Measurements from ENCODE around the gene ZNF804B.

- no peak for TF ChIP-seq CTCF (conservative IDR thresholded peaks at IDR 0.05; ENCODE audit: low read depth, low read length)
- TF ChIP-seq EZH2 (IDR thresholded peaks at IDR 0.05; ENCODE audit: borderline replicate concordance, low read depth, low read length, poor library complexity, severe bottlenecking) = no peak
Measured at GRCh38 chr7:88942815-88943501, 183.5 kb downstream of the ZNF804B start.
